Coronary artery (tissue), 2 donors: ENCODE results near the gene STK32C.

Experiments
- DNase-seq: peaks from one replicate; pipeline ENCODE4 v3.0.0-alpha.2; 2017; ENCODE audit warnings: low spot score
- H3K27ac ChIP-seq, 2 donors: fragments of 200-600 bp; sonication (generic); one replicate each; pipeline ENCODE4 v1.5.1; 2016 to 2019
- H3K4me3 ChIP-seq: fragments of 200-600 bp; sonication (generic); 2 replicates; pipeline ENCODE4 v1.5.1; 2016; ENCODE audit warnings: mild to moderate bottlenecking, moderate library complexity
- CTCF ChIP-seq: fragments of 200-600 bp; sonication (generic); IDR thresholded peaks from one replicate; pipeline ENCODE4 v1.5.1; 2019; ENCODE audit warnings: antibody characterized with exemption

STK32C gene

GRCh38 chr10:132211246-132211645, 96.5 kb downstream of the STK32C start:
- no peak overlapping the region for H3K4me3 ChIP-seq
- H3K27ac ChIP-seq: no peak overlapping the region
- DNase-seq: no peak
- TF ChIP-seq CTCF: no peak

- no peak for DNase-seq
- Histone ChIP-seq H3K27ac (no peak overlapping the region), H3K4me3 (no peak overlapping the region)
- TF ChIP-seq CTCF: no peak
Observed at GRCh38 chr10:132210766-132211165, 97.0 kb downstream of the STK32C start.

- no peak for DNase-seq
- TF ChIP-seq CTCF: no peak
- no peak overlapping the region for H3K27ac ChIP-seq
- no peak overlapping the region for H3K4me3 ChIP-seq
Observed at GRCh38 chr10:132209978-132210530, 97.7 kb downstream of the STK32C start.

- no peak for DNase-seq
- TF ChIP-seq CTCF: no peak
- Histone ChIP-seq H3K4me3 (no peak overlapping the region), H3K27ac (no peak overlapping the region)
Observed at GRCh38 chr10:132209130-132209529, 98.6 kb downstream of the STK32C start.

- no peak for DNase-seq
- Histone ChIP-seq H3K4me3 (no peak overlapping the region), H3K27ac (no peak overlapping the region)
- no peak for TF ChIP-seq CTCF
Observed at GRCh38 chr10:132208462-132209050, 99.2 kb downstream of the STK32C start.

- no peak for DNase-seq
- no peak overlapping the region for H3K4me3 ChIP-seq
- TF ChIP-seq CTCF: no peak
- no peak overlapping the region for H3K27ac ChIP-seq
Observed at GRCh38 chr10:132207536-132208461, 100.0 kb downstream of the STK32C start.
